SK-N-SH (cell line): ENCODE results near the gene NLGN3. TPM values are rescaled to one million over a fixed set of nuclear protein-coding genes. Genes with fewer than 3 reads are reported as not detected.

Source experiments
- CTCF ChIA-PET: fragments of 300-600, 350-600 bp; formaldehyde crosslinking; extraction: SDS; loops from one replicate; lab custom pipeline; 2021; lab: Yijun Ruan, JAX
- POLR2A ChIA-PET: fragments of 350-600 bp; sonication (Branson Sonifier 250); formaldehyde crosslinking; extraction: SDS; loops from one replicate; lab custom pipeline; 2020; ENCODE audit warnings: antibody characterized with exemption, inconsistent platforms; lab: Yijun Ruan, JAX
- DNase-seq: peaks from one replicate; pipeline ENCODE4 v3.0.0; 2012
- H2AFZ ChIP-seq: fragments of 200-600 bp; sonication (generic); 2 replicates; pipeline ENCODE4 v1.8.1; 2016; ENCODE audit warnings: antibody characterized with exemption, mild to moderate bottlenecking, low read depth
- H3F3A ChIP-seq: fragments of 200-600 bp; sonication (generic); replicated peaks from 2 replicates; pipeline ENCODE3; 2016; ENCODE audit warnings: antibody characterized with exemption, mild to moderate bottlenecking; ENCODE audit not compliant: insufficient read depth
- H3K27ac ChIP-seq, 2 experiments: fragments of 200-500 bp in 1 of 2; fragments of 200-600 bp in 1 of 2; sonication (Bioruptor generic) in 1 of 2; sonication (generic), shearing (Covaris generic) in 1 of 2; 2 replicates each; pipeline versions ENCODE4 v1.5.1 to v1.6.1; 2014 to 2016; ENCODE audit warnings: low read depth in 2 of 2, inconsistent platforms in 1 of 2, low read length in 1 of 2, mild to moderate bottlenecking in 1 of 2, mixed read lengths in 1 of 2
- H3K27me3 ChIP-seq: fragments of 200-600 bp; sonication (generic), shearing (Covaris generic); 2 replicates; pipeline ENCODE4 v1.6.1; 2016; ENCODE audit warnings: mixed run types; ENCODE audit not compliant: insufficient read depth
- H3K36me3 ChIP-seq, 2 experiments: fragments of 200-500 bp in 1 of 2; fragments of 200-600 bp in 1 of 2; sonication (Bioruptor generic) in 1 of 2; sonication (generic) in 1 of 2; replicated peaks in 1 of 2; 2 replicates each; pipeline versions ENCODE3 to v1.5.1; 2014 to 2016; ENCODE audit warnings: low read length in 1 of 2, mild to moderate bottlenecking in 1 of 2; ENCODE audit not compliant: insufficient read depth in 2 of 2, control insufficient read depth in 1 of 2
- H3K4me1 ChIP-seq, 2 experiments: fragments of 200-500 bp in 1 of 2; fragments of 200-600 bp in 1 of 2; sonication (Bioruptor generic) in 1 of 2; sonication (generic), shearing (Covaris generic) in 1 of 2; 2 replicates each; pipeline versions ENCODE4 v1.5.1 to v1.6.1; 2014 to 2016; ENCODE audit warnings: low read depth in 1 of 2, low read length in 1 of 2, mixed run types in 1 of 2; ENCODE audit not compliant: insufficient read depth in 2 of 2, control insufficient read depth in 1 of 2
- H3K4me2 ChIP-seq: fragments of 200-600 bp; sonication (generic), shearing (Covaris generic); 2 replicates; pipeline ENCODE4 v1.6.1; 2017; ENCODE audit warnings: mixed run types
- H3K4me3 ChIP-seq, 2 experiments: fragments of 200-500 bp in 1 of 2; fragments of 200-600 bp in 1 of 2; sonication (Bioruptor generic) in 1 of 2; sonication (generic), shearing (Covaris generic) in 1 of 2; 2 replicates each; pipeline versions ENCODE4 v1.5.1 to v1.8.1; 2014 to 2016; ENCODE audit warnings: low read depth in 2 of 2, inconsistent platforms in 1 of 2, low read length in 1 of 2, mild to moderate bottlenecking in 1 of 2, mixed read lengths in 1 of 2, moderate library complexity in 1 of 2
- H3K79me2 ChIP-seq: fragments of 200-600 bp; sonication (generic); 2 replicates; pipeline ENCODE4 v1.8.1; 2017; ENCODE audit warnings: mild to moderate bottlenecking; ENCODE audit not compliant: insufficient read depth
- H3K9ac ChIP-seq: fragments of 200-600 bp; sonication (generic); 2 replicates; pipeline ENCODE4 v1.6.1; 2017; ENCODE audit warnings: mixed run types
- H3K9me2 ChIP-seq: fragments of 200-600 bp; sonication (generic); 2 replicates; pipeline ENCODE4 v1.6.1; 2017; ENCODE audit warnings: mixed run types
- H3K9me3 ChIP-seq: fragments of 200-600 bp; sonication (generic); 2 replicates; pipeline ENCODE4 v1.6.1; 2017; ENCODE audit warnings: mixed run types, mild to moderate bottlenecking, moderate library complexity
- H4K20me1 ChIP-seq: fragments of 200-600 bp; sonication (generic); 2 replicates; pipeline ENCODE4 v1.6.1; 2017; ENCODE audit warnings: mild to moderate bottlenecking, mixed run types; ENCODE audit not compliant: insufficient read depth
- CHD2 ChIP-seq: fragments of 150-350 bp; IDR thresholded peaks from 2 replicates; pipeline ENCODE4 v1.6.1; 2018; ENCODE audit warnings: low read length; ENCODE audit not compliant: partially characterized antibody
- ELF1 ChIP-seq: IDR thresholded peaks from 2 replicates; pipeline ENCODE4 v1.4.0; 2012
- EP300 ChIP-seq, 2 experiments: IDR thresholded peaks; 2 replicates each; pipeline versions ENCODE4 v1.4.0 to v1.6.1; 2012; ENCODE audit warnings: borderline replicate concordance in 1 of 2, low read depth in 1 of 2, low read length in 1 of 2
- FOSL2 ChIP-seq: IDR thresholded peaks from 2 replicates; pipeline ENCODE4 v1.4.0; 2012; ENCODE audit warnings: low read depth, mild to moderate bottlenecking, moderate library complexity, borderline replicate concordance
- FOXJ3 ChIP-seq: sonication (generic); formaldehyde crosslinking; IDR thresholded peaks from 2 replicates; pipeline ENCODE4 v1.5.1; 2020; ENCODE audit warnings: mild to moderate bottlenecking, missing genetic modification reagents
- GABPA ChIP-seq: IDR thresholded peaks from 2 replicates; pipeline ENCODE4 v1.4.0; 2012; ENCODE audit warnings: low read depth, mild to moderate bottlenecking
- GATA2 ChIP-seq: sonication (generic); formaldehyde crosslinking; IDR thresholded peaks from 2 replicates; pipeline ENCODE4 v1.5.0; 2020; ENCODE audit warnings: mild to moderate bottlenecking, missing genetic modification reagents
- MEF2A ChIP-seq: IDR thresholded peaks from 2 replicates; pipeline ENCODE4 v1.4.0; 2012; ENCODE audit warnings: low read depth, borderline replicate concordance
- POLR2AphosphoS5 ChIP-seq: IDR thresholded peaks from 2 replicates; pipeline ENCODE4 v1.6.1; 2012; ENCODE audit warnings: low read depth, low read length
- RAD21 ChIP-seq: IDR thresholded peaks from 2 replicates; pipeline ENCODE4 v1.6.1; 2012; ENCODE audit warnings: mild to moderate bottlenecking, low read length
- RCOR1 ChIP-seq: fragments of 150-350 bp; IDR thresholded peaks from 2 replicates; pipeline ENCODE4 v1.6.1; 2017; ENCODE audit warnings: antibody characterized with exemption, low read length
- TAF1 ChIP-seq: IDR thresholded peaks from 2 replicates; pipeline ENCODE4 v1.6.1; 2012; ENCODE audit warnings: low read depth, mild to moderate bottlenecking, low read length, moderate library complexity, borderline replicate concordance
- TEAD4 ChIP-seq: IDR thresholded peaks from 2 replicates; pipeline ENCODE4 v1.4.0; 2012; ENCODE audit warnings: mild to moderate bottlenecking, borderline replicate concordance; ENCODE audit not compliant: insufficient read depth
- YY1 ChIP-seq: IDR thresholded peaks from 2 replicates; pipeline ENCODE4 v1.4.0; 2012; ENCODE audit warnings: low read depth, mild to moderate bottlenecking
- WGBS: methylation state at CpG from one replicate; pipeline ENCODE4 v1.1.6; 2017; ENCODE audit warnings: low lambda C conversion rate; 5-methylcytosine and 5-hydroxymethylcytosine counted together
- polyA plus RNA-seq, 3 experiments: library from polyadenylated mRNA; depleted of rRNA; stranded (reverse); fragments of >200 nt; gene quantifications; 2 replicates each; pipeline ENCODE4 v1.2.3, GENCODE V29; 2012
- TF ChIP-seq, protein P1 (sequence below): IDR thresholded peaks from 2 replicates; pipeline ENCODE4; 2012
- TF ChIP-seq, protein P2 (sequence below): IDR thresholded peaks from 2 replicates; pipeline ENCODE4 v1.4.0; 2012; ENCODE audit warnings: low read depth
- TF ChIP-seq, protein P3 (sequence below): IDR thresholded peaks from 2 replicates; pipeline ENCODE4 v1.4.0; 2012; ENCODE audit warnings: low read depth, borderline replicate concordance
- TF ChIP-seq, protein P4 (sequence below): fragments of 150-350 bp; IDR thresholded peaks from 2 replicates; pipeline ENCODE4 v1.6.1; 2017; ENCODE audit warnings: antibody characterized with exemption, low read length, low read depth, borderline replicate concordance
- TF ChIP-seq, protein P5 (sequence below): IDR thresholded peaks from 2 replicates; pipeline ENCODE4 v1.4.0; 2012; ENCODE audit warnings: low read depth, borderline replicate concordance

NLGN3 gene
- polyA plus RNA-seq, 1 of the 3 experiments (the other 2 are of a cell fraction), result 5.3 TPM

DNA sequence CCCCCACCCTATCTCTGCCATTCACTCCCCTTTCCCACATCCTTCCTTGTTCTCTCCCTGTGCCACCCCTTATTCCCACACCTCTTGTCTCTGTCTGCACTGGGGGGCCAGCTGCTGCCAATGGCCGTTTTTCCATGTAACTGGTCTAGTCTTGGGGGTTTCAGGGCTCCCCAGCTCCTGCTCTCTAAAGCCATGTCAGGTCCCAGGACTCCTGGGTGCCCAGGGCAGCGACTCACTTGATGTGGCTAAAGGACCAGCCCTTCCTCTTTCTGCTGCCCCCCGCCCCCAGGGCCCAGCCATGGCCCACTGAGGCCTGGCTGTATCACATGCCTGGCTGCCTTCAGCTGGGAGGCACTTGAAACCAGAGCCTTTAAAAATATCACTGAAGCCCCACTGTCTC lies 10.0 kb downstream of the NLGN3 start:
- WGBS, result 16% methylated on average over 3 of the region's 3 CpGs
- no peaks in the 10 kb centered on the region for H3K4me1 ChIP-seq
- H4K20me1 ChIP-seq, result no peaks in the 10 kb centered on the region
- no peaks in the 10 kb centered on the region for H3K9me2 ChIP-seq
- no peak overlapping the region for H3K9ac ChIP-seq
- ChIA-PET POLR2A (no interaction called here), CTCF (no interaction called here)
- H3K4me3 ChIP-seq, result no peak overlapping the region
- DNase-seq, result no peak
- no peak overlapping the region for H2AFZ ChIP-seq
- no peak overlapping the region for H3K4me2 ChIP-seq
- no peaks in the 10 kb centered on the region for H3K79me2 ChIP-seq
- no peaks in the 10 kb centered on the region for H3K9me3 ChIP-seq
- H3K27me3 ChIP-seq, result peaks cover 40% of the 10 kb centered on the region; the same call in 1 of the 2 replicates
- TF ChIP-seq TAF1 (no peak), CHD2 (no peak), GABPA (no peak), ELF1 (no peak), RCOR1 (no peak), FOXJ3 (CRISPR knock-in tag) (no peak)
- TF ChIP-seq, all 33 proteins: peak for 0
- no peaks in the 10 kb centered on the region for H3K36me3 ChIP-seq
- H3F3A ChIP-seq, result no peaks in the 10 kb centered on the region
- no peak overlapping the region for H3K27ac ChIP-seq

DNA sequence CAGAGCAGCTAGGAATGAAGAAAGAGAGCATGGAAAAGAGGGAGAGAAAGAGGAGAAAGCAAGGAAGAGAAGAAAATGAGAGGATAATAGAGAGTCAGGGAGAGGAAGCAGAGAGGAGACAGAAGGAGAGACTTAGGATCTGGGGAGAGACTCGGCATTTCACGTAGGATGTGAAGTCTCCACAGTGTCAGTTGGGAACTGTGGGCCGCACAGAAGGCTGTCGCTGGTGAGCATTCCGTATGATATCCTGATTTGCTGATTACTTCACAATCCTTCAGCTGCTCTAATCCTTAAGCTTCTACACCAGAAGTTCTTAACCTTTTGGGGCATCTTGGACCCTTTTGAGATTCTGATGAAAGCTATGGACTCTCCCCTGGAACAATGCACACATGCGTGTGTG lies 14.0 kb downstream of the NLGN3 start:
- WGBS, result 66% methylated on average over 6 of the region's 6 CpGs
- Histone ChIP-seq H3K4me3 (no peak overlapping the region), H3K27ac (no peak overlapping the region), H3F3A (no peaks in the 10 kb centered on the region), H3K36me3 (no peaks in the 10 kb centered on the region), H4K20me1 (no peaks in the 10 kb centered on the region), H3K27me3 (peaks cover 19% of the 10 kb centered on the region; the same call in 1 of the 2 replicates), H3K9me3 (no peaks in the 10 kb centered on the region), H3K4me2 (no peak overlapping the region), H3K9ac (no peak overlapping the region), H2AFZ (no peak overlapping the region), H3K9me2 (no peaks in the 10 kb centered on the region), H3K4me1 (no peaks in the 10 kb centered on the region), H3K79me2 (no peaks in the 10 kb centered on the region)
- no peak for TF ChIP-seq TEAD4
- no peak for TF ChIP-seq RCOR1
- no peak for TF ChIP-seq RAD21
- CTCF ChIA-PET, result no interaction called here
- POLR2A ChIA-PET, result no interaction called here
- no peak for DNase-seq

DNA sequence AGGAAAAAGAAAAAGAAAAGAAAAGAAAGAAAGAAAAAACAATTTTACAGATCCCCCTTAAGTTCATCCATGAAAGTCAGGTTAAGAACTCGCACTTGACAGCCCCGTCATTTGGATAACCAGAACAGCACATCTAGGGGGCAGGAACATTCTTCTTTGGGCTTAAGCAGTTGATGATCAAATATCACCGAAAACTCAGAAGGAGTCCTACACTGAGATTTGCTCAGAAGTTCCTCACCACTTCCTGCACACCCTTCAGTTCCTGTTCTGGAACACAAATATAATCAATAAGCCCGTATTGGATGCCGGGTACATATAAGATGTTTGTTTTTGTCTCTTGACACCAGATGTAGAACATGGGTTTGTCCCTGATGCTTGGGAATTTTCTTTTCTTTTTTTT lies 14.7 kb downstream of the NLGN3 start:
- Histone ChIP-seq H3F3A (no peaks in the 10 kb centered on the region), H3K9ac (no peak overlapping the region), H3K27me3 (peaks cover 23% of the 10 kb centered on the region; the same call in 1 of the 2 replicates), H2AFZ (no peak overlapping the region), H3K27ac (no peak overlapping the region), H3K4me3 (no peak overlapping the region), H3K9me2 (no peaks in the 10 kb centered on the region), H3K4me2 (no peak overlapping the region), H3K36me3 (no peaks in the 10 kb centered on the region), H3K4me1 (no peaks in the 10 kb centered on the region), H3K79me2 (no peaks in the 10 kb centered on the region), H4K20me1 (no peaks in the 10 kb centered on the region), H3K9me3 (no peaks in the 10 kb centered on the region)
- ChIA-PET POLR2A (no interaction called here), CTCF (no interaction called here)
- no peak for DNase-seq
- WGBS, result 45% methylated on average over 5 of the region's 5 CpGs
- TF ChIP-seq, protein P1, sequence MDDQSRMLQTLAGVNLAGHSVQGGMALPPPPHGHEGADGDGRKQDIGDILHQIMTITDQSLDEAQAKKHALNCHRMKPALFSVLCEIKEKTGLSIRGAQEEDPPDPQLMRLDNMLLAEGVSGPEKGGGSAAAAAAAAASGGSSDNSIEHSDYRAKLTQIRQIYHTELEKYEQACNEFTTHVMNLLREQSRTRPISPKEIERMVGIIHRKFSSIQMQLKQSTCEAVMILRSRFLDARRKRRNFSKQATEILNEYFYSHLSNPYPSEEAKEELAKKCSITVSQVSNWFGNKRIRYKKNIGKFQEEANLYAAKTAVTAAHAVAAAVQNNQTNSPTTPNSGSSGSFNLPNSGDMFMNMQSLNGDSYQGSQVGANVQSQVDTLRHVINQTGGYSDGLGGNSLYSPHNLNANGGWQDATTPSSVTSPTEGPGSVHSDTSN, result no peak
- no peak for TF ChIP-seq FOSL2
- TF ChIP-seq, protein P2, sequence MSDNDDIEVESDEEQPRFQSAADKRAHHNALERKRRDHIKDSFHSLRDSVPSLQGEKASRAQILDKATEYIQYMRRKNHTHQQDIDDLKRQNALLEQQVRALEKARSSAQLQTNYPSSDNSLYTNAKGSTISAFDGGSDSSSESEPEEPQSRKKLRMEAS, result no peak
- TF ChIP-seq RCOR1, result no peak
- TF ChIP-seq, protein P3, sequence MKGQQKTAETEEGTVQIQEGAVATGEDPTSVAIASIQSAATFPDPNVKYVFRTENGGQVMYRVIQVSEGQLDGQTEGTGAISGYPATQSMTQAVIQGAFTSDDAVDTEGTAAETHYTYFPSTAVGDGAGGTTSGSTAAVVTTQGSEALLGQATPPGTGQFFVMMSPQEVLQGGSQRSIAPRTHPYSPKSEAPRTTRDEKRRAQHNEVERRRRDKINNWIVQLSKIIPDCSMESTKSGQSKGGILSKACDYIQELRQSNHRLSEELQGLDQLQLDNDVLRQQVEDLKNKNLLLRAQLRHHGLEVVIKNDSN, result no peak
- no peak for TF ChIP-seq YY1
- no peak for TF ChIP-seq EP300 (IDR thresholded peaks at IDR 0.05; ENCODE audit: borderline replicate concordance in 1 of 2, low read depth in 1 of 2, low read length in 1 of 2)
- TF ChIP-seq FOXJ3 (CRISPR knock-in tag), result no peak
- TF ChIP-seq GATA2 (CRISPR knock-in tag), result no peak
- no peak for TF ChIP-seq RAD21
- TF ChIP-seq MEF2A, result no peak
- TF ChIP-seq POLR2AphosphoS5, result no peak
- TF ChIP-seq, protein P4, sequence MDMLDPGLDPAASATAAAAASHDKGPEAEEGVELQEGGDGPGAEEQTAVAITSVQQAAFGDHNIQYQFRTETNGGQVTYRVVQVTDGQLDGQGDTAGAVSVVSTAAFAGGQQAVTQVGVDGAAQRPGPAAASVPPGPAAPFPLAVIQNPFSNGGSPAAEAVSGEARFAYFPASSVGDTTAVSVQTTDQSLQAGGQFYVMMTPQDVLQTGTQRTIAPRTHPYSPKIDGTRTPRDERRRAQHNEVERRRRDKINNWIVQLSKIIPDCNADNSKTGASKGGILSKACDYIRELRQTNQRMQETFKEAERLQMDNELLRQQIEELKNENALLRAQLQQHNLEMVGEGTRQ, result no peak
- TF ChIP-seq, protein P5, sequence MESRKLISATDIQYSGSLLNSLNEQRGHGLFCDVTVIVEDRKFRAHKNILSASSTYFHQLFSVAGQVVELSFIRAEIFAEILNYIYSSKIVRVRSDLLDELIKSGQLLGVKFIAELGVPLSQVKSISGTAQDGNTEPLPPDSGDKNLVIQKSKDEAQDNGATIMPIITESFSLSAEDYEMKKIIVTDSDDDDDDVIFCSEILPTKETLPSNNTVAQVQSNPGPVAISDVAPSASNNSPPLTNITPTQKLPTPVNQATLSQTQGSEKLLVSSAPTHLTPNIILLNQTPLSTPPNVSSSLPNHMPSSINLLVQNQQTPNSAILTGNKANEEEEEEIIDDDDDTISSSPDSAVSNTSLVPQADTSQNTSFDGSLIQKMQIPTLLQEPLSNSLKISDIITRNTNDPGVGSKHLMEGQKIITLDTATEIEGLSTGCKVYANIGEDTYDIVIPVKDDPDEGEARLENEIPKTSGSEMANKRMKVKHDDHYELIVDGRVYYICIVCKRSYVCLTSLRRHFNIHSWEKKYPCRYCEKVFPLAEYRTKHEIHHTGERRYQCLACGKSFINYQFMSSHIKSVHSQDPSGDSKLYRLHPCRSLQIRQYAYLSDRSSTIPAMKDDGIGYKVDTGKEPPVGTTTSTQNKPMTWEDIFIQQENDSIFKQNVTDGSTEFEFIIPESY, result no peak
